NCI-H128 (cell line): ENCODE results near the gene KCNK7.

Experiments
- DNase-seq: peaks from one replicate; lab custom pipeline; 2025; ENCODE audit not compliant: unreplicated experiment; lab: John Stamatoyannopoulos, UW

KCNK7 gene

DNA sequence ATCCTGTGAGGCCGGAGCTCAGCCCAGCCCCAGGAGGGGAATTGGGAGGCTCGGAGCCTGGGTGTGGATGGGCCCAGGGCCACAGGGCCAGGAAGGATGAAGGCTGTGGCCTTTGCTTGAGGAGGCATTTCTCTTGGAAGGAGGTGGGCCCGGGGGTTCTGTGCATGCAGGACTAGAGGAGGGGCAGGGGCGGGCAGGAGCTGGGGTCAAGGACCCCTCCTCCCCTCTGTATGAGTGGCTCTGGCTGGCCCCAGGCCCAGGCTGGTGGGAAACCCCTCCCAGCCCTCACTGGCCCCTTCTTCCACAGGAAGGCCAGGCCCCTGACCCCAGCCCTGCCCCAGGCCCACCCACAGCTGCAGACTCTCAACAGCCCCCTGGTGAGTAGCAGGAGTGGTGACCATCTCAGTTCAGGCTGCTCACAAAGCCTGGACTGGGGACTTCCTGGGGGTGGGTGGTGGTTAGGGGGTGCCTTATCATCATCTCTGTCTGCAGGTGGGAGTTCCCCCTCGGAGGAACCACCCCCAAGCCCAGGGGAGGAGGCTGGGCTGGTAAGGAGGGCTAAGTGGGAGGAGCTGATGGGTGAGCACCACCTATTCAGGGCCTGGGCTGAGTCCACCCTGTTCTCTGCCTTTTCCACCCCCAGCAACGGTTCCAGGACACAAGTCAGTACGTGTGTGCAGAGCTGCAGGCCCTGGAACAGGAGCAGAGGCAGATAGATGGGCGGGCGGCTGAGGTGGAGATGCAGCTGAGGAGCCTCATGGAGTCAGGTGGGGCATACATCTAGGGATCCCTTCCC lies 6.0 kb downstream of the KCNK7 start:
- no peak for DNase-seq

DNA sequence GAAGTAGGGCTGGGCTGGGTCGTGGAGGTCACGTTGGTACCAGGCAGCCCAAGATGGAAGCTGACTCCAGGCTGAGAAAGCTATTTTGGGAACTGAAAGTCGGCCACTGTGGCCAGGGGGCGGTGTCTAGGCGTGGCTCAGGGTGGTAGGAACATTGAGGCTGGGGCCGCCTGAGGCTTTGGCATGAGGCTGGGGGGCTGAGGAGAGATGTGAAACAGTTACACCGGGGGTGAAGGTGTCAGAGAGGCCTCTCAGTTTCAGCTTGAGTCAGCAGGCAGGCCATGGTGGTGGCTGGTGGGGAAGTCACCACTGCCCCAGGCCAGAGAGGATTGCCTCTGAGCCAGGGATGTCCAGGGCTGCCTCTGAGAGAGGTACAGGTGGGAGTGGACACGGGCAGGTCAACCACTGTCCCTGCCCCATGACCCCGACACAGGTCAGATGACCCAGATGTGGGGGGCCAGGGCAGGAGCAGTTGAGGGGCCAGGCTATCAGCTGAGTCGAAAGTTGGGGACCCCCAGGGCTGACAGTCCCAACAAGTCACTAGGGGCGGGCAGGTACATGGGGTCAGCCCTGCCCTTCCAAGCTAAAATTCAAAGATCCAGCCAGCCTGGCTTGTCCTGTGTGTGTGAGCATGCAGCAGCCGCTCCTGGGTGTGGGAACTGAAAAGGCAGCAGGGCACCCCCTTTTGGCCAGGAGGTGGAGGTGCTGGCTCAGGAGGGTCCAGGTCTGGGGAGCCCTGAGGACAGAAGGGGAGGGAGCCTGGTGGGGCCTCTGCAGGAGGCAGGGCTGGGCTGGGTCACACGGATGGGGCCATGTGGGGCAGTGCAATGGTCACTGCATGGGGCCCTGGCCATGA lies 7.2 kb downstream of the KCNK7 start:
- DNase-seq: no peak

DNA sequence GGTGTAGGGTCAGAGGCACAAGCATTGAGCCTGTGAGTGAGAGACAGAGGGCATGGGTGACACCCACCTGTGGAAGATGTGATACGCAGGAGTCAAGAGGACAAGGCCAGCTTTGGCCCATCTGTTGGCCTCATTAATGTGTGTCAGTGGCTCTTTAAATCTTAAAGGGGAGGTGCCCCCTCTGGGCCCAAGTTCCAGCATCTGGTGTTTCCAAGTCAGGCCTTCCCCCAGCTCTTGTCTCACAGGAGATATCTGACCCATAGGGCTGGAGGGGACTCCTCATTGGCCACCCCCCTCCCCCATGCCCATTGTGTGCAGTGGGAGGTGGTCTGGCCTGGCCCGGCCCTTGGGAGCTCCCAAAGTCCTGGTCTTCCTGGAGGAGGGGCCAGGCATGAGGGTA lies 8.9 kb downstream of the KCNK7 start:
- DNase-seq: no peak

DNA sequence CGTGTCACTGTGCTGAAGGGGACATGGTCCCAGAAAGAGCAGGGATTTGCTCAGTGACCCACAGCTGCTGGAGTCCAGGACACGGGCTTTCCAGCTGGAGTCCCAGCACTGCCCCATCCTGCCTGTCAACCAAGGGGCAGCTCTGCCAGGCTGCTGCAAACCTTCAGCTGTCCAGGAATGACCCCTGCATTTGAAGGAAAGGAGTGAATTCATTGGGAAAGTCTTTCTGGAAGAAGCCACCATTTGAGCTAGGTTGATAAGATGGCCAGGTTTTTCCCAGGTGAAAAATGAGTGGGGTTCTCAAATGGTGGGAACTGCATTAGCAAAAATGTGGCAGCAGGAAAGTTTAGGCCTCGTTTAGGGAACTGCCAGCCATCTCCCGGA lies 9.4 kb downstream of the KCNK7 start:
- DNase-seq: no peak

DNA sequence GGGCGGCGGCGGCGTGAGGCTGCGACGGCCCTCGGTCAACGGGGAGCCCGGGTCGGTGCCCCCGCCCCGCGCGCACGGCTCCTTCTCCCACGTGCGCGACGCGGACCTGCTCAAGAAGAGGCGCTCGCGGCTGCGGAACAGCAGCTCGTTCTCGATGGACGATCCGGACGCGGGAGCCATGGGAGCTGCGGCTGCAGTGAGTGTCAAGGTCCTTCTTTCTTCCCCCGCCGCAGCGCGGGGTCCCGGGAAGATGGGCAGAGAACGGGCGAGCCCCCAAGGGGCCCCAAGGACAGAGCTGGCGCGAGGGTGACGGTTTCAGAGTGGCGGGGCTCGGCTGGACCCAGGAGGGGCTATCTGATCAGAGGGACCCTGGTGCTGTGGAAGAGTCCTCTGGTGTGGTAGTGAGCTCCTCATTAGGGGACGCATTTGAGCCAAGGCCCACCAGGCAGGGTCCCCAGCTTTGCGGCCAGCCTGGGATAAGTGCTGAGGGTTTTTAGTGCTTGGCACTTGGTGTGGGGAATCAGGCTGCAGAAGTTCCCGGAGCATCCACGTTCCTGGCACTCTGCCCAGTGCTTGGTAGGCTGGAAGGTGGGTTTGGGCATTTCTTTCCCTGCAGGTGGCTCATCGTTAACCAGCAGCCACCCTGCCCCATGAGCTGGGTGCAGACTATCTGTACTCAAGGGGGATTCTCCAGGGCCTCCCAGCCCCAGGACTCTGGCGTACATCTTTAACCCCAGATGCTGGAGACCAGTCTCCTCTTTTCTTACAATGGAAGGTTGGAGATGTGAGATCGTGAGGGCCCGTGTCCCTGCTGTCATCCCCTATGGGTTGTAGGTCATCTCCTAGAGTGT lies 10.0 kb downstream of the KCNK7 start:
- DNase-seq: no peak

DNA sequence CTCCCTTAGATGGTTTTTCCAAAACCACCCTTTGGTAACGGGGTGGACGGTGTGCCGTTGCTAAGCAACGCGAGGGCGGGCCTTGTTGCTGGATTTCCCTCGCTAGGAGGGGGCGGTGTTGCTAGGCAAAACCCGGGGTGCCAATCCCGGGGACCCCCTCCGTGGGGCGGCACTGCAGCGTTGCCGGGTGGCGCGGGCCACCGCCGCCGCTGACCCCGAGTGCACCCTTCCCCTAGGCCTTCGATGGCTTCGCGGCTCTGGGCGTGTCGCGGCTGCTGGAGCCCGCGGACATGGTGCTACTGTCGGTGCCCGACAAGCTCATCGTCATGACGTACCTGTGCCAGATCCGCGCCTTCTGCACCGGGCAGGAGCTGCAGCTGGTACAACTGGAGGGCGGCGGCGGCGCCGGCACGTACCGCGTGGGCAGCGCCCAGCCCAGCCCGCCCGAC lies 10.9 kb downstream of the KCNK7 start:
- no peak for DNase-seq

DNA sequence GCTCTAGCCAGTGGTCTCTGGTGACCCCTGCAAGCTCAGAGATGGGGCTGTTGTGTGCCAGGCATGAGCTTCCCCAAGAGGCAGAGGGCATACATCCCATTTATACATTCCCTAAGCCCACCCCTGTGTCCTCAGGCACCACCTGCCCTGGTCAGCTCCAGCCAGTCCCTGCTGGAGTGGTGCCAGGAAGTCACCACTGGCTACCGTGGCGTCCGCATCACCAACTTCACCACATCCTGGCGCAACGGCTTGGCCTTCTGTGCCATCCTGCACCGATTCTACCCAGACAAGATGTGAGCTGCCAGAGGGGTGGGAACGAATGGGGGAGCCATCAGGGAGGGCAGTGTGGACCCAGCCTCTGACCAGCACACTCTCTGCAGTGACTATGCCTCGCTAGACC lies 11.5 kb downstream of the KCNK7 start:
- no peak for DNase-seq

DNA sequence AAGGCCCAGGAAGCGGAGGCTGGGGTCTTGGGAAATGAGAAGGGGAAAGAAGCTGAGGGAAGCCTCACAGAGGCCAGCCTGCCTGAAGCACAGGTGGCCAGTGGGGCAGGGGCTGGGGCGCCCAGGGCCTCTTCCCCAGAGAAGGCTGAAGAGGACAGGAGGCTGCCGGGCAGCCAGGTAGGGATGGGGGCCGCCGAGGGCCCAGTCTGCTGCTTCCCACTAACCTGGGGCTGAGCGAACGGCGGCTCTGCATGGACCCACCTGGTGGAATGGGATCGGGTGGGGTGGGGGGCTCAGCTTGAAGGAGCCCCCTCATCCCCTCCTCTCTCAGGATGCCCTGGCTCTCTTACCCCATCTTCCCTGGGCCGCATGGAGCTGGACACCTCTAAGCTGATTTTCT lies 12.0 kb downstream of the KCNK7 start:
- no peak for DNase-seq

DNA sequence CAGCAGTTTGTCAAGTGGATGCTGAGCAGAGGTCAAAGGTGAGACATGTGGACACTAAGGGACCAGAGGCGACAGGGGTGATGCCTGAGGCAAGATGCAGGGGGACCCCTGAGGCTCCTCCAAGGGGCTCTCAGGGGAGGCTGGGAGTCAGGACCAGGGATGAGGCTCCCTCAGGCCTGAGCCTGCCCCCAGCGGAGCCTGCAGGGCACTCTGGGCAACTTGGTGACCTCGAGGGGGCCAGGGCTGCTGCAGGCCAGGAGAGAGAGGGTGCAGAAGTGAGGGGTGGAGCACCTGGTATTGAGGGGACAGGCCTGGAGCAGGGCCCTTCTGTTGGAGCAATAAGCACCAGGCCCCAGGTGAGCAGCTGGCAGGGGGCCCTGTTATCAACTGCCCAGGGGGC lies 13.7 kb downstream of the KCNK7 start:
- no peak for DNase-seq

DNA sequence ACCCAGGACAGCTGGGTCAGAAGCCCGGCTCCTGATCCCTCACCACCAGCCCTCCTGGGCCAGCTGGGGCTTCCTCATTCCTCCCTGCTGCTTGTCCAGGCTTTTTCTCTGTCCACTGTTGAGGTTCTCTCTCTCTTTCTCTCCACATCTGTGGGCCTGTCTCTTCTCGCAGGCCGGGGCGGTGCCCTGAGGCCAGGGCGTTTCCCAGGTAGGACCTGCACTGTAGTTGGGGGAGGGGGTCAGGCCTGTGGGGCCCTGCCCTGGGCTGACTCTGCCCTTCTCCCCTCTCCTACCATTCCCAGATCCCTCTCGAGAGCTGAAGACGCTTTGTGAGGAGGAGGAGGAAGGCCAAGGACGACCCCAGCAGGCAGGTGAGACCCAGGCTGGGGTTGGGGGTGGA lies 14.8 kb downstream of the KCNK7 start:
- no peak for DNase-seq

DNA sequence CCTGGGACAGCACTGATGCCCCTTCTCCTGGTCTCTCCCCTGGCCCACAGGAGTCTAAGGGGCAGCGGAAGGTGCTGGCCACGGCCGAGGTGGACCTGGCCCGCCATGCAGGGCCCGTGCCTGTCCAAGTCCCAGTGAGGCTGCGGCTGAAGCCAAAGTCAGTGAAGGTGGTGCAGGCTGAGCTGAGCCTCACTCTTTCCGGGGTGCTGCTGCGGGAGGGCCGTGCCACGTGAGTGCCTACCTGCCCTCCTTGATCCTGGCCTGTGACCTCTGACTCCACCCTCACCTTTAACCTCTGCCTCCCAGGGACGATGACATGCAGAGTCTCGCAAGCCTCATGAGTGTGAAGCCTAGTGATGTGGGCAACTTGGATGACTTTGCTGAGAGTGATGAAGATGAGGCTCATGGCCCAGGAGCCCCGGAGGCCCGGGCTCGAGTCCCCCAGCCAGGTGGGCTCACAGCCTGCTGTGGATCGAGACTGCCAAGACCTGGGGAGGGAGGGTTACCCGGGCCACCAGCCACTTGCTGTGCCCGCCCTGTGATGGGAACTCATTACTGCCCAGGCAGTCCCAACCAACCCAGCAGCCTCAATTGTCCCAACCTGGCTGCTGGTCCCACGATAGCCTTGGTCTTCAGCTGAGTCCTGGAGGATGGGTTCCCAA lies 15.4 kb downstream of the KCNK7 start:
- DNase-seq: no peak

DNA sequence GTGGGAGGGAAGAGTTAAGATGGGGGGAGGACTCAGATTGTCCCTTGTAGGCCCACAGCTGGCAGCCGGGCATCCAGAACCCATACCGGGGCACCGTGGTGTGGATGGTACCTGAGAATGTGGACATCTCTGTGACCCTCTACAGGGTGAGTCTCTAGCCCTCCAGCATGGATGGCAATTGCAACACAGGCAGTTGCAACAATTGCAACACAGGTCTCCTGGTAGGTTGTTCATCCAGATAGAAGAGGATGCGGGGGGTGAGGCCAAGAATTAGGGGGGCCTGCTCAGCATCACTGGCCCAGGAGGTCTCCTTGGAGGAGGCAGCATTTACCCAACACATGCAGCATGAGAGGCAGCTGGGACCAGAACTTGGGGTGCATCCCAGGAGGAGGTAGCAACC lies 16.3 kb downstream of the KCNK7 start:
- no peak for DNase-seq

DNA sequence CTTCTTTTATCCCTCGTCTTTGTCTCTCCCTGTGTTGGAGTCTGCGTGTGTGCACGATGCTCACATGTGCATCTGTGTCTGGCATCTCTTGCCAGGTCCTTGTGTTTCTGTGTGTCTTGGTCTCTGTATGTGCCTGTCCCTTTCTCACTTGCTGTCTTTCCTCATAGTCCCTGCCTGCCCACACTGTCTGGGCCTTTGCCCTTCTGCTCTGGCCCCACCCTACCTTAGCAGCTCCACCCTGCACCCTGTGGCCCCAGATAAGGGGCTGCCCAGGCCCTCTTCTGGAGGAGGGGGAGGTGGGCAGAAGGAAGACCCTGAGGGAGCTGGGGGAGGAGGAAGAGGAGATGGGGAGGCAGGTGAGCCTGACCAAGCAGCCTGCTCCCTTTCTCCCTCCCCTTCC lies 16.9 kb downstream of the KCNK7 start:
- no peak for DNase-seq

DNA sequence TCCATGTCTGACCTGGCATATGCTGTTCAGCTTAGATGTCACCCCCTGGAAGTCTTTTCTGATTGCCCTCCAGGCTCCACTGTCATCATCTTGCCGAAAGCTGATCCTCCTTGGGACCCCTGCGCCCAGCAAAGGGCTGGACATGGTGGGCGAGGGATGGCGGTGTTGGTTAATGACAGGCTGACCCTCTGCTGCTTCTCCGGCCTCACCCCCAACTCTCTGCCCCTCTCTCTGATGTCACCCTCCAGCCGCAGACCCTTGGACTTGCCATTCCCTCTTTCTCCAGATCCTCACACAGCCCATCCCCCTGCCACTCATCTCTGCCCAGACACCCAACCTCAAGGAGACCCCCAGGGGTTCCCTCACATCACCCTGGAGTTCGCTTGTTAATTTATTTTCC lies 17.5 kb downstream of the KCNK7 start:
- DNase-seq: no peak

DNA sequence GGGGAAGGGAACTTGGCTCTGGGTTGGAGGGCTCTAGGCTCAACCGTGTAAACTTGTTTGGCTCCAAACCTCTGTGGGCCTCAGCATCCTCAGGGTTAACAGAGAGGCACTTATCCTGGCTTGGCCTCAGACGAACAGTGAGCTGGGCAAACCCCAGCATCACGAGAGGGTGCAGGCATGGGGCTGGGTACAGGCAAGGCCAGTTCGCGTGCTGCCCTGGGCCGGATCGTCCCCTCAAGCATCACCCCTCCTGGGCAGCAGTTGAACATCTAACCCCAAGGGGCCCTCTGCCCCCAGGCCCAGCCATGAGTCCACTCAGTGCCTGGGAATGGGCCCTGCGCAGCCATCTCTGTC lies 17.9 kb downstream of the KCNK7 start:
- no peak for DNase-seq

DNA sequence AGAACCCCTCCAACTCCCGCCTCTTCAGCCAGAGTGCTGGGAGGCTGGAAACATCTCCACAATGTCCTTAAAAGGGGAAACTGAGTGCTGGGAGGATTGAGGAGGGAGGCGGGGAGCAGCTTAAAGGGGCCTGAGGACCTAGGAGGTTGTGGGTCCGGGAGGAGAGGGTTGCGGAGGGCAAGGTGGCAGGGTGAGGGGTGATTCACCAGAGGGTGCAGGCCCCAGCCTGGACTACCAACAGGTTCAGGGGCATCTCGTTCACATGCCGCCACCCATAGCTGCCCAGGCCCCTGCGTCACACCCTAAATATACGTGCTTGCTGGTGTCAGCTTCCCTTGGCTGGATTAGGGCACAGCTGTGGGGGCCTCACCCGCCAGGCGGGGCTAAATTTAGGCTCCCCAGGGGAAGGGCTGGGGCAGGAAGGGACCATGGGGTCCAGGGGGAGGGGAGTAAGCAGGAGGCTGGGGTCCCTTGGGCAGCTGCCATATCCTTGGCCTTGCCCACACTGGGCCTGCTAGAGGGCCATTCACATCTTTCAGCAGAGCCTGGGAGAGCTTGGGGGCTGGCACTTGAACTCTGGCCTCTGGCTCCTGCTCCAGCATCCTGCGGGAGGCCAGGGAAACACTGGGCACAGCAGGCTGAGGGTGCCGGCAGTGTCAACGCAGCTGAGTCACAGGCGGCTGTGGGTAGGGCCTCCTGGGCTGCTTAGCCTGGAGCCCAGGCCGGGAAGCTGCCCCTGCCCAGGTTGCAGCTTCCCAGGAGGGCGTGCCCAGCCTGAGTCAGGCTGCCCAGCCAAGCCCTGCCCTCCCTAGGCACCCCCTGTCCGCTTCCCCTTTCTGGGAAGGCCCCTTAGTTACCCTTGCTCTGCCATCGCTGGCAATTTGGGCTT lies 18.5 kb downstream of the KCNK7 start:
- DNase-seq: no peak

DNA sequence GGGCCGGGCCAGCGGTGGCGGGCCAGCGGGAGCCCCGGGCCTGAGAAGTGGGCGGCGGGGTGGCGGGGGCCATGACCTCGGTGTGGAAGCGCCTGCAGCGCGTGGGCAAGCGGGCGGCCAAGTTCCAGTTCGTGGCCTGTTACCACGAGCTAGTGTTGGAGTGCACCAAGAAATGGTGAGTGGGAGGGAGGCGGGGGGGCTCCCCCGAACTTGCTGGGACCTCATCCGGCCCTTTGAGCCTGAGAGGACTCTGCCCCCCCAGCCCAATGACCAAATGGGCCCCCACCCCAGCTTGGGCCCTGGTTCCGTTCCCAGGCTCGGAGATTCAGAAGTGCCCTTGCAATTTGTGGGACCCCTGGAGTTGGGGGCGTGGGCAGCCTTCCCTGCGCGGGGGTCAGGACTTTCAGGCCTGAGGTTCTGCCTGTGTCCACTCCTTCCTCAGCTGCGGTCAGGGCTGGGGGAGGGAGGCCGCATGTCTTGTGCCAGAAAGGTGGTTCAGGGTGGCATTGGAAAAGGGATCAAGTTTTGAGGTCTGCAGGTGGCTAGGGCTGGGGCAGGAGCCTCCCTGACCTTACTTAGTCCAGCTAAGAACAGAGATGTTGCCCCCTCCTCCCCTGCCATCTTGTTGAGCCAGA lies 19.3 kb downstream of the KCNK7 start:
- DNase-seq: no peak

DNA sequence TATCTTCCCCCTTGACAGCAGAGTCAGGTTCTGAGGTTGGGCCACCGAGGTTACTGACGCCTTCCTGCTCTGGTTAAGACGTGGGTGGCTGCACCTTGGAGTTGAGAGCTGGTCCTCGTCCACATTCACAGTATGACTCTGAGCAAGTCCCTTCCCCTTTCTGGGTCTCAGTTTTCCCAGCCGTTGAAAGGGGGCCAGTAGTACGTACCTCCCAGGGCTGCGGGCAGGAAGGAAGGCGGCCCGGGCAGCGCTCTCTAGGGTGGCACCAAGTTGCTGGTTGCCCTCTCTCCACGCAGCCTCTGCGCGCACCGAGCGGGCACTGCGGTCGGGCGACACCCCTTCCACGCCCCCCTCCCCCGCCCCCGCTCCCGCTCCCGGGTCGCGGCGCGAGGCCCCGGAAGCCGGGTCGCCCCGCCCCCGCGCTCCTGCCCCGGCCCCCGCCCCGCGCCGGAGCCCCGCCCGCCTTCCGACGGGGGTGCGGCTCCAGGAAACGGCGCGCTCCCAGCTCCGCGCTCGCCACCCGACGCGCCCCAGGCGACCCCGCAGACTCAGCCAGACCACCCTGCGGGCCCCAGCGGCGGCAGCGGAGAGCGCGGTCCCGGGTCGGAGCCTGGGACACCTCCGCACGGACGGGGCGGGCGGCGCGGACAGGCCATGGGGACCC lies 19.9 kb downstream of the KCNK7 start, which contains the start of gene EHBP1L1:
Gene EHBP1L1 (plus strand): TSS at position 486 of the 664 bp plus-strand sequence. CDS start 250 bp downstream, outside the sequence.
- DNase-seq: no peak
